Astrocyte (in vitro differentiated cells and primary cell): ENCODE data around the gene KIRREL3.

Experiments
- EZH2 ChIP-seq: IDR thresholded peaks from 2 replicates; pipeline ENCODE4 v1.6.1; 2012; ENCODE audit warnings: mild to moderate bottlenecking, low read length, inconsistent platforms; ENCODE audit not compliant: insufficient read depth
- TF ChIP-seq, protein P1 (sequence below): IDR thresholded peaks from 2 replicates; pipeline ENCODE4 v1.5.1; 2011; ENCODE audit warnings: low read depth, mild to moderate bottlenecking, inconsistent platforms, low read length, moderate library complexity; ENCODE audit not compliant: insufficient read depth

DNA sequence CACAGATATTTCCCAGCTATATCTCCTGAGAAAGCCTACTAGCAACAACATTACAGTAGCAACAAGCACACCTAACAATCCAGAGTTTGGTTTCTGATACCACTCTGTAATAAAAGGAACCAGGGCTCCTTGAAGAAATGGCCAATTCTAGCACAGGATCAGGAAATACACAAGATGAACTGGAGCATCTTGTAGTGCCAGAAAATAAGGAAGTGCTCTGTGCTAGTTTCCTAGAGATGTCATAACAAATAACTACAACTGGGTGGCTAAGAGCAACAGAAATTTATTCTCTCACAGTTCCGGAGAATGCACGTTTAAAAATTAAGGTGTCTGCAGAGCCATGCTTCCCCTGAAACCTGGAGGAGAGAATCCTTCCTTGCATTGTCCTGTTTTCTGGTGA, 217.8 kb downstream of the KIRREL3 start:
- TF ChIP-seq, protein P1, sequence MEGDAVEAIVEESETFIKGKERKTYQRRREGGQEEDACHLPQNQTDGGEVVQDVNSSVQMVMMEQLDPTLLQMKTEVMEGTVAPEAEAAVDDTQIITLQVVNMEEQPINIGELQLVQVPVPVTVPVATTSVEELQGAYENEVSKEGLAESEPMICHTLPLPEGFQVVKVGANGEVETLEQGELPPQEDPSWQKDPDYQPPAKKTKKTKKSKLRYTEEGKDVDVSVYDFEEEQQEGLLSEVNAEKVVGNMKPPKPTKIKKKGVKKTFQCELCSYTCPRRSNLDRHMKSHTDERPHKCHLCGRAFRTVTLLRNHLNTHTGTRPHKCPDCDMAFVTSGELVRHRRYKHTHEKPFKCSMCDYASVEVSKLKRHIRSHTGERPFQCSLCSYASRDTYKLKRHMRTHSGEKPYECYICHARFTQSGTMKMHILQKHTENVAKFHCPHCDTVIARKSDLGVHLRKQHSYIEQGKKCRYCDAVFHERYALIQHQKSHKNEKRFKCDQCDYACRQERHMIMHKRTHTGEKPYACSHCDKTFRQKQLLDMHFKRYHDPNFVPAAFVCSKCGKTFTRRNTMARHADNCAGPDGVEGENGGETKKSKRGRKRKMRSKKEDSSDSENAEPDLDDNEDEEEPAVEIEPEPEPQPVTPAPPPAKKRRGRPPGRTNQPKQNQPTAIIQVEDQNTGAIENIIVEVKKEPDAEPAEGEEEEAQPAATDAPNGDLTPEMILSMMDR = no peak
- TF ChIP-seq EZH2 = no peak
